GM12892 (cell line): ENCODE measurements around the gene PTPRR.

Experiments used
- POLR2A ChIP-seq: IDR thresholded peaks from 2 replicates; pipeline ENCODE4 v1.6.1; 2011; ENCODE audit warnings: low read depth, low read length, control low read depth
- POLR2AphosphoS5 ChIP-seq: IDR thresholded peaks from 2 replicates; pipeline ENCODE4 v1.6.1; 2011; ENCODE audit warnings: low read depth, low read length, control low read depth
- TAF1 ChIP-seq: IDR thresholded peaks from 2 replicates; pipeline ENCODE4 v1.6.1; 2011; ENCODE audit warnings: low read depth, mild to moderate bottlenecking, control low read depth, low read length, borderline replicate concordance

- no peak for TF ChIP-seq POLR2A
- TF ChIP-seq POLR2AphosphoS5, result no peak
- no peak for TF ChIP-seq TAF1
These were observed 156.9 kb downstream of the PTPRR start for GRCh38 chr12:70763666-70764065.
